DND-41 (cell line): ENCODE measurements around the gene EIF2B2.

ENCODE experiments used
- EZH2 ChIP-seq: IDR thresholded peaks from 3 replicates; pipeline ENCODE4 v1.6.1; 2012; ENCODE audit warnings: borderline replicate concordance, low read depth, mild to moderate bottlenecking, moderate library complexity, low read length, inconsistent platforms; ENCODE audit not compliant: severe bottlenecking
- TF ChIP-seq, protein P1 (sequence below): IDR thresholded peaks from 2 replicates; pipeline ENCODE4 v1.5.1; 2012; ENCODE audit warnings: borderline replicate concordance, low read length, moderate library complexity, mild to moderate bottlenecking; ENCODE audit not compliant: poor library complexity, severe bottlenecking; ENCODE audit errors: extremely low read depth

- TF ChIP-seq, protein P1, sequence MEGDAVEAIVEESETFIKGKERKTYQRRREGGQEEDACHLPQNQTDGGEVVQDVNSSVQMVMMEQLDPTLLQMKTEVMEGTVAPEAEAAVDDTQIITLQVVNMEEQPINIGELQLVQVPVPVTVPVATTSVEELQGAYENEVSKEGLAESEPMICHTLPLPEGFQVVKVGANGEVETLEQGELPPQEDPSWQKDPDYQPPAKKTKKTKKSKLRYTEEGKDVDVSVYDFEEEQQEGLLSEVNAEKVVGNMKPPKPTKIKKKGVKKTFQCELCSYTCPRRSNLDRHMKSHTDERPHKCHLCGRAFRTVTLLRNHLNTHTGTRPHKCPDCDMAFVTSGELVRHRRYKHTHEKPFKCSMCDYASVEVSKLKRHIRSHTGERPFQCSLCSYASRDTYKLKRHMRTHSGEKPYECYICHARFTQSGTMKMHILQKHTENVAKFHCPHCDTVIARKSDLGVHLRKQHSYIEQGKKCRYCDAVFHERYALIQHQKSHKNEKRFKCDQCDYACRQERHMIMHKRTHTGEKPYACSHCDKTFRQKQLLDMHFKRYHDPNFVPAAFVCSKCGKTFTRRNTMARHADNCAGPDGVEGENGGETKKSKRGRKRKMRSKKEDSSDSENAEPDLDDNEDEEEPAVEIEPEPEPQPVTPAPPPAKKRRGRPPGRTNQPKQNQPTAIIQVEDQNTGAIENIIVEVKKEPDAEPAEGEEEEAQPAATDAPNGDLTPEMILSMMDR = no peak
- TF ChIP-seq EZH2 = no peak
Observed at GRCh38 chr14:74983343-74983742, 19.4 kb upstream of the EIF2B2 start.
